Measurements from ENCODE around the gene BNIP5.

BNIP5 gene

DNA sequence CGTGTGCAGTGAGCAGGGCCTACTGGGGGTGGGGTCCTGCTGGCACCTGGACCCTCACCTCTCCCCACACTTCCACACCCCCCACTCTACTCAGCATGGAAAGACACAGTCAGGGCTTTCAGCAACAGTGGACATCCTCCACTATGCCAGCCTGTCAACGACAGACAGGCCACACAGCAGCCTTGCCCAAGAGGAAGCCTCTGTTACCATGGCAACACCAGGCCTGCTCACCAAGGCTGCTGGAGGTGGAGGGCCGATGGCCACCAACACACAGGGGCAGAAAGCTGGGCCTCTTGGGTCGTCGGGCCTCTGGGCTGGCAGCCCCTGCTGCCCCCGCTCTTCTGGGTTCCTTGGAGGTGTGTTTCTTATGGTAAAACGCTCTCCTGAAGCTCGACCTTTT is 13.6 kb downstream of the BNIP5 start:
- no peak for DNase-seq (ENCODE audit: low read depth in 2 of 2)

DNA sequence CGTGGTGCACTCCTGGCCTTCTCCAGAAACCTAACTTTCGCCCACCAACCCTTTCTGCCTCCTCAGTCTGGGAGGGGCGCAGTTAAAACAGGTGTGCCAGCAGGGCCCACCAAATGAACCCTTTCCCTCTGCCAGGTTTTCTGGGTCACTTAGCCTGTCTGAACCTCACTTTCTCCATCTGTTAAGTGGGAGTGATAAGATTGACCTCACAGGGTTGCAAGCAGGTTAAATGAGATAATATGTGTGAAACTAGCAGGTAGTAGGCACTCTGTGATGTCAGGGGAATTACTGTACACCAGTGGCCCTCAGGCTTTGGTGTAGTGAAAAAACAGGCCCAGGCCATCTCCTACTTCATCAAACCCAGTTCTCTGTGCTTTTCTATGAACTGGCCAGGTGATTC is 14.1 kb downstream of the BNIP5 start:
- DNase-seq (ENCODE audit: low read depth in 2 of 2), result no peak

DNA sequence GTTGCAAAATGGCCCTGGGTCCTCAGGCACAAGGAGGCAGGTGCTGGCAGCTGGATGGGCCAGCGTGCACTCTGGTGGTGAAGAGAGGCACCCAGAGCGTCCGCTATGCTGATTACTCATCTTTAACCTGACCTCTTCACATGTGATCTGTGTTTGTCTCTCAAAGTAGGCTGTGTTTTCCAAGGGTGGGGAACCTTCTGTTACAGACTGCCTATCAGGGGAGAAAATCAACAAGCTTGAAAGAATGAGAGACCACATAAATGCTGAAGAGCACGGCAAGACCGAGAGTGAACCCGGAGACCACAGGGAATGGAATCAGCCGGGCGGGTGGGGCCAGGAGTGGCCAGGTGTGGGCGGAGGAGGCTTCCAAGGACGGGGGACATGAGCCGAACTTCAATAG is 16.2 kb downstream of the BNIP5 start:
- no peak for DNase-seq (ENCODE audit: low read depth in 2 of 2)

- no peak for DNase-seq (ENCODE audit: low read depth in 2 of 2)
Measured at GRCh38 chr6:36319821-36320220, 16.9 kb downstream of the BNIP5 start.

DNA sequence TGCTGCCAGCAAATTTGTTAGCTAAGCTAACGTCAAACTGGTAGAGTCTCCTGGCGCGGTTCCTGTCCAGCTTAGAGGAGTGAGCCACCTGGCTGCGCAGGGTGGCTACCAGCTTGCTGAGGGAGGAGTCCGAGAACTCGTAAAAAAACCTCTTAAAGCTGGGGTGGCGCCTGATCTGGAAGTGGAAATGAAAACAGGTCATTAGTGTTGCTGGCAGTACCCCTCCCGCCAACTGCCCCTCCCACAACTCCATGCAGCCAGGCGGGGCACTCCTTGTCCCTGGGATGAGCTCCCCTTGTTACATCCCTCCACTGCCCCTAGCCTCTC is 17.3 kb downstream of the BNIP5 start:
- DNase-seq (ENCODE audit: low read depth in 2 of 2), result no peak

DNA sequence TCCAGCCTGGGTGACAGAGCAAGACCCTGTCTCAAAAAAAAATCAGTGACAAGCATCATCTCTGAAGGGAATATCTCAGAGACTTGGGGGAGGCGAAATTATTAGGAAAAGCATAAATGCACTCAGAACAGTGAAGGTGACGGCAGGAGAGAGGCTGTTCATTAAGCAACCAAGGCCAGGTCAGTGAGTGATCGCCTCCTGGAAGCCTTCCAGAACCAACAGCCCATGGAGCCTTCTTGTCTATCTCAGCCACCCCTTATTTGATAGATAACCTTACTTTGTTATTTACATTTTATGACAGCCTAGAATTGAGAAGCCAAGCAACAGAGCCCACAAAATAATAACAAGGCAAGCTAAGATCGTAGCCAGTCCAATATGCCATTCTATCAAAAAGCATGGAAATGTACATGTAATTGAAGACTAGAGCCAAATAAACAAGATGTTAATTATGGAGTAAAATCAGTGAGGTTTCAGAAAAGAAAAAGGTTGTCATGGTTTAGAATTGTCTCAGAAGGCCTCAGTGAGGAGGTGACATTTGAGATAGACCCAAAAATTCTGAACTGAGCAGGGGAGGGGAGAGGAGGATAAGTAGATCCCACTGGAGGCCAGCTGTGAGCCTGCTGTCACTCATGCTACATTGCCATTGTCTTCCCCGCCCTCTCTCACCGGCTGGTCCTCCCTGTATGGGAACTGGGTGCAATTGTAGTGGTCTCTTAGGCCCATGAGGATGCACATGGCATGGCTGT is 17.8 kb downstream of the BNIP5 start:
- DNase-seq (ENCODE audit: low read depth in 2 of 2), result no peak

GRCh38 chr6:36317623-36318022 is 19.1 kb downstream of the BNIP5 start:
- DNase-seq (ENCODE audit: low read depth in 2 of 2), result no peak

DNA sequence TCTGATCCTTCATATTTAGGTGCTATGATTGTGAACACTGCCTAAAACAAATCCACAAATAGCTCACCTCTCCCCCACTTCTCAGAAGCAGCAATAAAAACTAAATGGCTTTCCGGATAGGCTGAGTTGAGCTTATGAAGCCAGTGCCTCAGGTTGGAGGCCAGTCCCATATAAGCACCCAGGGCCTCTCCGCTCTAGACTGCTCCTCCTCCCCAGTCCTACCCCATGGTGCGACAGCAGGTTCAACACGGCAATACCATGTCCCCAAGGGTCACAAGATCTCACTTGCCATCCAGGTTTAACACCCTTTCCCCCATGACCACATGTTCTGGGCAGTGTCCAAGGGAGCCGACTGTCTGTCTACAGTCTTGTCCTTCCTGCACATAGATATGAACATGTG is 20.8 kb downstream of the BNIP5 start:
- no peak for DNase-seq (ENCODE audit: low read depth in 2 of 2)

DNA sequence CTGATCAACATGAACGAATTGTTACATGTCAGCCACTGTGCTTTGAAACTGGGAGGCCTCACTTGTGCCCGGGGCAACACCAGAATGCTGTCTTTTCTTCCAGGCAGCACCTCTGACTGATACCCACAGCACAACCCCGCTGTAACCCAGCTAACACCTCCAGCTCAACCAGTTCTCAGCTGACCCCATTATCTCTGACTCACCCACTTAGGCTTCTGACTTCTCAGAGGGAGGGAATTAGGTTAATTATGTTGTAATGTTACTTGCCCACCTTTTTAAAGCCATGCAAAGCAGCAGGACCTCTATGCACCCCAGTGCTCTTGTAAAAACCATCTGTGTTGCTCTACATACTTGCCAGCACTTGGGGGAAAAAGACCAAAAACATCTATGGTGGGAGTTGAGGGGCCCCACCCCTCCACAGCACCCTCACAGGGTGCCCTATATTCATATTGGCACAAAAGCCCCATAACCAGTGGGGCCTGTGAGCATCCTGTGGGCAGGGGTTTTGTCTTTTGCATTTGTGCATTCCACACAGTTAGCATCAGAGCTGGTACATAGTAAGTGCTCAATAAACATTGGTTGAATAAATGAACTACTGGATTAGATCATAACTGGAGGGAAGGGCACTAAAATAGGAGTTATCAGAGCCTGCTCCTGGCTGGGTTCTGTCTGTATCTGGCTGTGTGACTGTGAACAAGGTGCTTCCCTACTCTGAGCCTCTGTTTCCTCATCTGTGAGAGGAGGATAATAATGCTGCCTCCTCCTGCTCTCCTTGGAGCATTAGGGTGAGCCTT is 22.3 kb downstream of the BNIP5 start:
- DNase-seq (ENCODE audit: low read depth in 2 of 2), result no peak

GRCh38 chr6:36313649-36313936 is 23.1 kb downstream of the BNIP5 start:
- no peak for DNase-seq (ENCODE audit: low read depth in 2 of 2)

DNA sequence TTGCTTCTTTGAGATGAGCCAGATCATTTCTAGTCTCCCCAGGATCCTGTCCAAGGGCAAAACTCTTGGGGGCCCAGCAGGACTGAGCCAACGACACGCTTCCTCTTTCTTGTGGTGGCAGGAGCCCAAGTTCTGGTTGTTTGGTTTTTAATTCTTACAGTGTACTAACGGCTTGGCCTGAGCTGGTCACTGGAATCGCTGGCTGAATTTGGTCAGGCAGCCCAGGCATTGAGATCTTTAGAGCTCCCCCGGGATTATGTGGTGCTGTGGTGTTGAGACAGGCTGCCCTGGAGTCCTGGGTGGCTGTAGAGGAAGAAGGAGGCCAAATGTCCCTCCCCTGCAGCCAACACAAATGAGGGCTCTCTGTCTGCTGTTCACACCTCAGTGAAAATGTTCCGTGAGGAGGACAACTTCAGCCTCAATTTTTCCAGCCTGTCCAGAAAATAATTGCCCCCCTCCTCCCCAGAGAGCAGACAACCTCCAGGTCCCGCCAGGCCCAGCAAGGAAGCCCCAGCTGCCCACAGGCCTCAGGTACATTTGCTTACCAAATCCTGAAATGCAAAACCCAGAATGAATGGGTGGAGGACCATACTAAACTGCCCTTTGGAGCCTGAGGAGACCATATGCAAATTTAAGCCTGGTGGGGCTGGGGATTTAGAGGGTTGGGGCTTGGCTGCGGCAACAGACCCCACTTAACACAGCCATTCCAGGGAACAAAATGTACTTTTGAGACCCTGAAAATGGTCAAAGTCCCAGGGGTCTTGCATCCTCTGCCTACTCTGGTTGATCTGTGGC is 23.6 kb downstream of the BNIP5 start:
- no peak for DNase-seq (ENCODE audit: low read depth in 2 of 2)

DNA sequence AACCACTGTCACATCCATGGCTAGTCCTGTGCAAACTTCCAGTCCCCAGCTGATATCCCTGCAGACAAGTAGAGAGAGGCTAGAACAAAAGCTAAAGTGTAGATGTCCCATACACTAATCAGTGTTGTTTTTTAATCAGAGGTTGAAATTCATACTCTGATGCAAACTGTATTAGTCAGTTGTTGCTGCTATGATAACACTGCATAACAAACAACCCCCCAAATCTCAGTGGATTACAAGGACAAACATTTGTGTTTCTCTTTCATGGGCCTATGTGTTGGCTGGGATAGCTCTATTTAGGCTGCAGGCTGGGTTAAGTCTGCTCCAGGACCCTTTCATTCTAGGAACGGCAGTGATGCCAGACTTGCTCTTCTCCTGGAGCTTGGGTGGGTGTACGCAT is 26.8 kb downstream of the BNIP5 start:
- DNase-seq (ENCODE audit: low read depth in 2 of 2), result no peak

DNA sequence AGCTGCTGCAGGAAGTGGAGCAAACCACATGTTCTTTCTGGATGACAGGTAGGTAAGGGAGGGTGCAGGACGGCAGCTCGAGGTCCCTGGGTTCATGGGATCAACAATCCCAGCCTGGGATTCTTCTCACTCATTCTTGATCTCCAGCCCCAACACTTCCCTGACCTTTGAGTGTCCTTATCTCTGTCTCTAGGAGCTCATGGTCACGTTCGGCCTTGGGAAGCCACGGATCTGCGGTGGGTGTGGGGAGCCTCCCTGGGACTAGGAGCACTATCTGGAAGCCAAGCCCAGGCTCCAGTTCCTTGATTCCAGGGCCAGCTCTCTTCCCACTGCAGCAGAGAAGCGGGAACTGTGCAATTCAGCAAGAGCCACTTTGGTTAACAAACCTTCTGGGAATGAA is 27.5 kb downstream of the BNIP5 start:
- DNase-seq (ENCODE audit: low read depth in 2 of 2), result no peak

DNA sequence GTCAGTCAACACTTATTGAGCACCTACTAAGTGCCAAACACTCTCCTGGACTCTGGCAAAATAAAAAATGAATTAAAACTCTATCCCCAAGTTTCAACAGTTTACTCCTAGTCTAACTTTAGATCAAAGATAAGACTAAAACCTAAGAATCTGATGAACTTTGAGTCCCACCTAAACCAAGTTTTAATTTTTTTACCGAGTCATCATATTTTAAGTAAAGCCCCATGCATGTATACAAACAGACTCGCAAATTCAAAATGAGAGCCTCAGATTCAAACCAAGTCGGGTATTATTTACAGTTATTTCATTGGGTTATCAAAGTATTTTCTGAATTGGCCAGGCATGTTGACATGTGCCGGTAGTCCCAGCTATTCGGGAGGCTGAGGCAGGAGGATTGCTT is 28.2 kb downstream of the BNIP5 start:
- DNase-seq (ENCODE audit: low read depth in 2 of 2), result no peak

DNA sequence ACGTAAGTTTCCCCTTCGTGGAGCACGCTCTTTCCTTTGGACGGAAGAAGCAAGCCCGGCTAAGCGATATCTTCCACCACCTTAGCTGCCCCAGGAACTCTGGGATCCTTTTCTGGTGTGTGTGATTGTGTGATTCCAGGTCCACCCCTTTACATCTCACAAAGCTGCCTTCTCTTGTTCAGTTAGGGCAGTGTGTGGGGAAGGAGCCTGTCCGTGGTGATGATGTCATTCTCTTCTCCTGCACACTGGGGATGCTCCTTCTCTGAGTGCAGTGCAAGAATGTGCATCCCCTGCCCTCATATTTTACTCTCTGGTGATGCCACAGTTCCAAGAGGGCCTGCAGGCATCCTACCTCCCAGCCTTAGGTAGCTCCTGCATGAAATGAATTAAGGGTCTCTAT is 30.3 kb downstream of the BNIP5 start:
- DNase-seq (ENCODE audit: low read depth in 2 of 2), result no peak

DNA sequence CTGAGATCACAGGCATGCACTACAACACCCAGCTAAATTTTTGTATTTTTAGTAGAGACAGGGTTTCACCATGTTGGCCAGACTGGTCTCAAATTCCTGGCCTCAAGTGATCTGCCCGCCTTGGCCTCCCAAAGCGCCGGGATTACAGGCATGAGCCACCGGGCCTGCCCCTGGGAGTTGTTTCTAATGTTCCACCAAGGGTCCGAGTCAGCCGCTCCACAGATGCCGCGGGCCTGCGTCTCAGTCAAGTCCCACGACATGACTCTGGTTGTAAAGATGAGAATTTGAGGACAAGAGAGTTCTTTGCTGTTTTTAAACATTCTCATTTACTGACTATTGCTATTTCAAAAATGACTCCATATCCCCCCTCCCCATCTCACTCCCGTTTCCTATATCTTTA is 30.8 kb downstream of the BNIP5 start:
- no peak for DNase-seq (ENCODE audit: low read depth in 2 of 2)

DNA sequence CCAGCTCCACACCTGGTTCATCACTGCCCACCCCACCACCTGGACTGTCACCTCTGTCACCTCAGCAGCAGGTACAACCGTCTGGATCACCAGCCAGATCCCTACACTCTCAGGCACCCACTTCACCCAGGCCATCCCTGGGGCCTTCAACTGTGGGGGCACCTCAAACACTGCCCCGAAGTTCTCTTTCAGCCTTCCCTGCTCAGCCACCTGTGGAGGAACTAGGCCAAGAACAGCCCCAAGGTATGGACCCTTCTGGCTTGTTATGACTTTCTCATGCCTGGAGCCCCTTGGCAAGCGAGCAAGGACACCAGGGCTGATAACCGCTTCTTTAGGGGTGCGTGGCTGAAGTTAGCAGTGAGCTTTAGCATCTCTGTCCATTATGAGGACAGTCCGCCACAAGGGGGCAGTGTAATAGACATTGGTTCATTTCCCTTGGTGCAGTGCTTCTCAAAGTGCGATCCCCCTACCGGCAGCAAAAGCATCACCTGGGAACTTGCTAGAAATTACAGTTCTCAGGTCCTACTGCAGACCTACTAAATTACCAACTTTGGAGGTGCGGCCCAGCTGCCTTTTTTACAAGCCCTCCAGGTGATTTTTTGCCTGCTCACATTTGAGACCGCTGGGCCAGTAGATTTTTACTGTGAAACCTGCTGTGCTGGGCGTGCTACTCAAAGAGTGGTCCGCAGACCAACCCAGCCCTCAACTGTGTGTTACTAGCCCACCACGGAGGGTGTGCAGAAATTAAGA is 34.3 kb downstream of the BNIP5 start:
- DNase-seq (ENCODE audit: low read depth in 2 of 2), result peak; percentile 83 to 95

GRCh38 chr6:36301781-36302180 is 34.9 kb downstream of the BNIP5 start:
- no peak for DNase-seq (ENCODE audit: low read depth in 2 of 2)

DNA sequence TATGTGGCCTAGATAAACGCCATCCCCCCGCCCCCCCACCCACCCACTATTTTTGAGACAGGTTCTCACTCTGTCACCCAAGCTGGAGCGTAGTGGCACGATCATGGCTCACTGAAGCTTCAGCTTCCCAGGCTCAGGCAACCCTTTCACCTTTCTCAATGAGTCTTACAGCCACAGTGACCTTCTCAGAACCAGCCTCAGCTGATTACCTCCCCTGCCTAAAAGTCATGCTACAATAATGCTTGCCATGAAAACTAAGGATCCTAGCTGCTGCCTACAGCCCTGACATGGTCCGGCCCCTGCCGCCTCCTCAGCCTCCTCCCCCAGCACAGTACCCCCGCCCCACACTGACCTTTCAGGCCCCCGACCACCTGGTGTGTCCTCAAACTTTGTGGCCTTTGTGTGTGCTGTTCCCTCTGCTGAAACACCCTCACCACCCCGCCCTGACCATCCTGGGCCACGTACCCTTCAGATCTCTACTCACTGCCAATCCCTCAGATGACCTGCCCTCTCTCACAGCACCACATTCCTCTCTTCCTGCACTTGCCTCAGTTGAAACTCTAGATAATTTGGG is 35.5 kb downstream of the BNIP5 start:
- DNase-seq (ENCODE audit: low read depth in 2 of 2), result no peak

DNA sequence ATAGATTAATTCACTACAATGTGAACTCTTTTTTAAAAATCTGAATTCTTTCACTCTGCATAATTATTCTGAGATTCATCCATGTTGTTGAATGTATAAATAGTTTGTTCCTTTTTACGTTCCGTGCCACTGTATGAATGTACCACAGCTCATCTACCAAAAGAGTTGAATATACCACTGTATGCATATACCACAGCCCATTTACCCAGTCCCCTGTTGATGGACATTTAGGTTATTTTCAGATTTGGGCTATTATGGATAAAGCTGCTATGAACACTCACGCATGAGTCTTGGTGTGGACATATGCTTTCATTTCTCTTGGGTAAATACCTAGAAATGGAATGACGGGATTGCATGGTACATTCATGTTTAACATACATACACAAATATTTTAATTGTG is 38.7 kb downstream of the BNIP5 start:
- DNase-seq (ENCODE audit: low read depth in 2 of 2), result no peak

DNA sequence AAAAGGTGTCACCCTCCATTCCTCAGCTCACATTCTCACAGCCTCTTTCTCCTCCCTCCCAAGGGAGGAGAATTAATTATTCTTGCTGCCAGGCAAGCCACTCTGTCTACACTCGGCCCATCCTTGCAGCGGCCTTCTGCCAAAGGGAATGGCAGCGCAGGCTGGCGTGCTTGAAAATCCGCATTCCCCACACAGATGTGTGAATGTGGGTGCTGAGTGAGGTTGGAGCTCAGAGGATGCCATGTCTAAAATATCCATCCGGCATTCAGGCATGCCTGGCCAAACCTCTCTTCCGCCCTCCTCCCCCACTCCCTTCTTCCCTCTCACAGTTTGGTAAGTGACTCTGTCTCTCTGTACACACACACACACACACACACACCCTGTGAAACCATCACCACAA is 39.2 kb downstream of the BNIP5 start:
- no peak for DNase-seq (ENCODE audit: low read depth in 2 of 2)

GRCh38 chr6:36297051-36297450 is 39.6 kb downstream of the BNIP5 start:
- no peak for DNase-seq (ENCODE audit: low read depth in 2 of 2)
